Activated T-helper 1 cell treated with anti-CD3 and anti-CD28 coated beads, Interleukin-12 subunit alpha, Interleukin-12 subunit beta, Interleukin-2, Interleukin-4 antibody, amounts not matched to agents 30 ng/mL and 10 ng/mL and 1 ng/mL, durations not matched to agents 14 hours and 24 hours and 36 hours (primary cell): Measurements from ENCODE around the gene ZNF787. TPM values are rescaled to one million over a fixed set of nuclear protein-coding genes. Genes with fewer than 3 reads are reported as not detected.

Source experiments
- DNase-seq: peaks from one replicate; pipeline ENCODE4 v3.0.0; 2021; ENCODE audit warnings: low spot score
- H3K27ac Mint-ChIP-seq: one replicate; pipeline ENCODE4 v1.8.0; 2021; ENCODE audit warnings: mild to moderate bottlenecking, mixed read lengths
- H3K27me3 Mint-ChIP-seq: one replicate; pipeline ENCODE4 v1.8.0; 2022; ENCODE audit warnings: mild to moderate bottlenecking, moderate library complexity, mixed read lengths; ENCODE audit not compliant: insufficient read depth
- H3K36me3 Mint-ChIP-seq: one replicate; pipeline ENCODE4 v1.8.0; 2021; ENCODE audit warnings: low read depth, mixed read lengths
- H3K4me1 Mint-ChIP-seq: one replicate; pipeline ENCODE4 v1.8.0; 2021; ENCODE audit warnings: low read depth, mixed read lengths
- H3K4me3 Mint-ChIP-seq: one replicate; pipeline ENCODE4 v1.8.0; 2021; ENCODE audit warnings: mild to moderate bottlenecking, moderate library complexity, mixed read lengths
- H3K9me3 Mint-ChIP-seq: one replicate; pipeline ENCODE4 v1.8.0; 2021; ENCODE audit warnings: mixed read lengths
- intact Hi-C: fragments of 100-400 bp; cut with micrococcal nuclease; formaldehyde crosslinking; loops from one replicate; pipeline ENCODE4 v1.15.1; 2024
- total RNA-seq: library from RNA; stranded (reverse); gene quantifications from 2 replicates; pipeline ENCODE4 v1.2.3, GENCODE V29; 2022

ZNF787 gene
- total RNA-seq, 1 donor from 2014 or later: 42.6 TPM

DNA sequence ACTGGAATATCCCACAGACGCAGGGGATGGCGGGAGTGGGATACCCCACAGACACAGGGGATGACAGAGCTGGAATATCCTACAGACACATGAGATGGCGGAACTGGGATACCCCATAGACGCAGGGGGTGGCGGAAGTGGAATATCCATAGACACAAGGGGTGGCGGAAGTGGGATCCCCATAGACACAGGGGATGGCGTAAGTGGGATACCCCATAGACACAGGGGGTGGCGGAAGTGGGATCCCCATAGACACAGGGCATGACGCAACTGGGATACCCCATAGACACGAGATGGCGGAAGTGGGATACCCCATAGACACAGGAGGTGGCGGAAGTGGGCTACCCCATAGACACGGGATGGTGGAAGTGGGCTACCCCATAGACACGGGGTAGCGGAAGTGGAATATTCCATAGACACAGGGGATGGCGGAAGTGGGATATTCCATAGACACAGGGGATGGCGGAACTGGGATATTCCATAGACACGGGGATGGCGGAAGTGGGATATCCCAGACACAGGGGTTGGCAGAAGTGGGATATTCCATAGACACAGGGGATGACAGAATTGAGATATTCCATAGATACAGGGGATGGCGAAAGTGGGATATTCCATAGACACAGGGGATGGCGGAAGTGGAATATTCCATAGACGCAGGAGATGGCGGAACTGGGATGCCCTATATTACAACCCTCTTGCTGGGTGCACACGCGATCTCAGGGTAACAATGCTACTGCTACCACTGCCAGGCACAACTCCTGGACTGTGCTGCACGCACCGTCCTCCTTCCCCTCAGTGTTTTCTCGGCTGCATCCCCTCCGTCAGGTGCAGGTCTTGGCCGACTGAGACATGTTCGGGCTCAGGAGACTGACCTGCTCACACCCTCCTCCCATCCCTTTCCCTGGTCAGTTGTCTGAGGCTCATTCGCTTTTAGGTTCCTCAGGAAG, 28.1 kb downstream of the ZNF787 start:
- Mint-ChIP-seq H3K4me3 (no peak overlapping the region), H3K36me3 (peaks cover 30% of the 10 kb centered on the region), H3K4me1 (no peaks in the 10 kb centered on the region), H3K27ac (no peak overlapping the region), H3K9me3 (no peaks in the 10 kb centered on the region), H3K27me3 (no peaks in the 10 kb centered on the region)
- intact Hi-C loops: no loop called here
- DNase-seq: no peak

DNA sequence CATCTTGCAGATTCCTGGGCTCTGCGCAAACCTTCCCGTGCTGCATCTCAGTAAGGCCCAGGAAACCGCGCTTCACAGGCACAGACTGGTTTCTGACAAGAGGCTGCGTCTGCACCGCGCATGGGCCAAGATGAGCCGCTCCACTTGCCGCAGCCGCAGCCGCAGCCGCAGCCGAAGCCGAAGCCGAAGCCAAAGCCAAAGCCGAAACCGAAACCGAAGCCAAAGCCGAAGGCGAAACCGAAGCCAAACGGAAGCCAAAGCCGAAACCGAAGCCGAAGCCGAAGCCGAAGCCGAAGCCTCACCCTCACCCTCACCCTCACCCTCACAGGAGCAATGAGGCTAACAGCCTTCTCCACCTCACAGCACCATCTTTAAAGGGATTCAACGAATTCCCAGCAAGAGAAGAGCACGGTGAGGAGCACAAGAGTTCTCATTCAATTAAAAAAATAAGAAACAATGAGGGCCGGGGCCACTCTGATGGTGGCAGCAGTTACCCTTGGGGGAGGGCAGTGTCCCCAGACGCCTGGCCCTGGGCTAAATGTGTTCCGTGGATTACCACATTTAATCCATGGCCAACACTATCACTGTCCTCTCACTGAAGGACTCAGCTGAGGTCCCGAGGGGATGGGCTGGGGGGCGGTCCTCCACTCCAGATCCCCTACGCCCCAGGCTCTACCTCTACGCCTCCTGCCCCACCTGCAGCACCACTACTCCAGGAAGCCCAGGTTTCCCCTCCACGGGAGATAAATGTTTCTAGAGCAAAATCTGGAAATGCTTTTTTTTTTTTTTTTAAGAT, 29.1 kb downstream of the ZNF787 start:
- peaks cover 28% of the 10 kb centered on the region for H3K36me3 Mint-ChIP-seq
- no peaks in the 10 kb centered on the region for H3K4me1 Mint-ChIP-seq
- H3K4me3 Mint-ChIP-seq: no peak overlapping the region
- no peaks in the 10 kb centered on the region for H3K9me3 Mint-ChIP-seq
- no peak for DNase-seq
- intact Hi-C loops: no loop called here
- no peak overlapping the region for H3K27ac Mint-ChIP-seq
- no peaks in the 10 kb centered on the region for H3K27me3 Mint-ChIP-seq

DNA sequence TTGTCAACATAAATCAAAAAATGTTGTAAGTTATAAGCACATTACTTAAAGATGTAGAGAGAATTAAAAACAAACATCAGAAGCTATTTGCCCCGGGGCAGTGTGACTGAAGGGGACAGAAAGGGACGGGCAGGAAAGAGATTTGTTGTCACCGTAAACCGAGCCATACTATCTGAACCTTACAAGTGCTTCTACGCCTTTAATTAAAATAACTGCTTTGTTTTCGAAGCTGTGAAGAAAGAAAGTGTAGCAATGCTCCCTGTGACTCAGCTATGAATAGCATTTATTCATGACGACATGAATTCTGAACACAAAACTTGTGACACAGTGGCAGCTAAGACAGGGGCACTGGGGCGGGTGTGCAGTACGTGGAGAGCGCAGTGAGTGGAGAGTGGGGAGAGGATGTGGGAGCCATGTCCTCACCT, 30.0 kb downstream of the ZNF787 start:
- H3K27ac Mint-ChIP-seq: no peak overlapping the region
- intact Hi-C loops: no loop called here
- H3K4me3 Mint-ChIP-seq: no peak overlapping the region
- H3K9me3 Mint-ChIP-seq: no peaks in the 10 kb centered on the region
- H3K36me3 Mint-ChIP-seq: peaks cover 28% of the 10 kb centered on the region
- H3K27me3 Mint-ChIP-seq: no peaks in the 10 kb centered on the region
- H3K4me1 Mint-ChIP-seq: no peaks in the 10 kb centered on the region
- no peak for DNase-seq

DNA sequence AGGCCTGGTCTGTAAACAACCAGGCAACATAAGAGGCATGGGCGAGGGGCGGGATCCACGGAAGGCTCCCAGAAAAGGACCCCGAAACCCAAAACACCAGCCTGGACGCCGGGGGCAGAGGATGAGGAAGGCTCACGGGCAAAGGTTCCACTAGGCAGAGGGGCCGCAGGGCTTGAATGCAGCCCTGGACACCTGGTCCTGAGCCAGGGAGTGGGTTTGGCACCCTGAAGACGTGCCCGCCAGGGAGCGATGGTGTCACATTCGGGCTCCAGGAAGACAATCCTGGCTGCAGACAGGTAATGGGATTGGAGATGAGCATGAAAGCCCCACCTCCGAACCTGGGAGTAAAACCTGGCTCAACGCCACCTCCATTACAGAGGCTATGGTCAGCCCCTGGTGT, 31.8 kb downstream of the ZNF787 start:
- Mint-ChIP-seq H3K4me3 (no peak overlapping the region), H3K36me3 (peaks cover 19% of the 10 kb centered on the region), H3K4me1 (no peaks in the 10 kb centered on the region), H3K27ac (no peak overlapping the region), H3K27me3 (no peaks in the 10 kb centered on the region), H3K9me3 (no peaks in the 10 kb centered on the region)
- intact Hi-C loops: no loop called here
- no peak for DNase-seq

DNA sequence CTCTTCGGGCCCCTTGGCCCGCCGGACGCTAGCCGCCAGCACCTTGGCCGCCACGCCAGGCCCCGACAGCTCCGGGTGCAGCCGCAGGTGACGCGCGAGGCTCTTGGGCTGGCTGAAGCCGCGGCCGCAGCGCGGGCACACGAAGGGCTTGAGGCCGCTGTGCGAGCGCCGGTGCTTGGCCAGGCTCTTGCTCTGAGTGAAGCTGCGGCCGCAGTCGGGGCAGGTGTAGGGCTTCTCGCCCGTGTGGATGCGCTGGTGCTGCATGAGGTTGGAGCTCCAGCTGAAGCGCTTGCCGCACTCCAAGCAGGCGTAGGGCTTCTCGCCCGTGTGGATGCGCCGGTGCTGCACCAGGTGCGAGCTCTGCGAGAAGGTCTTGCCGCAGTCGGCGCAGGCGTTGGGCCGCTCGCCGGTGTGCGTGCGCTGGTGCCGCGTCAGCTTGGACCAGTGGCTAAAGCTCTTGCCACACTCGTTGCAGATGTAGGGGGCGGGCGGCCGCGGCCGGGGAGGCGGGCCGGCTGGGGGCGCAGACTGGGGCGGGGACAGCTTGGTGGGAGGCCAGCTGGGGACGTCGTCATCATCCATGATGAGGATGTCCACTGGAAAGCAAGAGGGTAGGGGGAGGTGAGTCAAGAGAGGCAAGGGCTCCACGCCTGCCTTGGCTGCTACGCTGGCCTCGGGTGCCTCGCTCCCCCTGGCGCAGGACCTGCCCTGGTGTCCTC, 32.4 kb downstream of the ZNF787 start:
- no peak overlapping the region for H3K4me3 Mint-ChIP-seq
- intact Hi-C loops: no loop called here
- no peak overlapping the region for H3K27ac Mint-ChIP-seq
- H3K9me3 Mint-ChIP-seq: no peaks in the 10 kb centered on the region
- H3K36me3 Mint-ChIP-seq: peaks cover 16% of the 10 kb centered on the region
- no peak for DNase-seq
- H3K4me1 Mint-ChIP-seq: no peaks in the 10 kb centered on the region
- no peaks in the 10 kb centered on the region for H3K27me3 Mint-ChIP-seq

DNA sequence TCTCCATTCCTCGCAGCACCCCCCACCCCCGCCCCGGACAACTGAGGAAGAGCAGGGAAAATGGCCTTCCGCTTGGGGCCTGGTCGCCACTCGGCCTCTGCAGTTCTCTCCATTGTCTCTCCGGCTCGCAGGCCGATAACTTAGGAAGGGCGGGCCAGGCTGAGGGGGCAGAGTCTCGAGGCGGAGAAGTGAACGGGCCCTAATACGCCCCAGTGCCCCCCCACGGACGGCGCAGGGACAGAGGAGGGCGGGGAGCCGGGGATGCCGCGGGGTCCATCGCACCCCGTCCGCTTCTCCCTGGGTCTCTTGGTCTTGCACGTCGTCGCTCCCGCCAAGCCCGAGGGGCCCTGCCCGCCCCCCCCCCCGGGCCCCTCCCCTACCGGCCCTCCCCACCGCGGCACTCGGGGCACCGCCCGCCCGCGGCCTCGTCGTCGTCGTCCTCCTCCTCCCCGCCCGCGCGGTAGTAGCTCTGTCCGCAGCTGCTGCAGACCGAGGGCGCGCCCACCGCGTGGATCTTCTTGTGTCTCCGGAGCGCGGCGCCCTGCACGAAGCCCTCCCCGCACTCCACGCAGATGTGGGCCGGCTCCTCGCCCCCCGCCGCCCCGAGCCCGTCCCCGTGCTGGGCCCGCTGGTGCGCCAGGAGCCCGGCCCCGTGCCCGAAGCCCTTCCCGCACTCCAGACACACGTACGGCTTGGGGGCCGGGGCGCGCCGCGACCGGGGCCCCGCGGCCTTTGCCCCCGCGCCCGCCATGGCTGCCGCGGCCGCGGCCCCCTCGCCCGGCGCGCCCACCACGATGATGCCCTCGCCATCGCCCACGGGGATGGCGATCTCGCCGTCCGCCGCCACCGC, 33.2 kb downstream of the ZNF787 start:
- no peaks in the 10 kb centered on the region for H3K9me3 Mint-ChIP-seq
- H3K27me3 Mint-ChIP-seq: no peaks in the 10 kb centered on the region
- H3K36me3 Mint-ChIP-seq: peaks cover 9% of the 10 kb centered on the region
- intact Hi-C loops: no loop called here
- H3K4me3 Mint-ChIP-seq: no peak overlapping the region
- H3K4me1 Mint-ChIP-seq: no peaks in the 10 kb centered on the region
- H3K27ac Mint-ChIP-seq: no peak overlapping the region
- DNase-seq: no peak

DNA sequence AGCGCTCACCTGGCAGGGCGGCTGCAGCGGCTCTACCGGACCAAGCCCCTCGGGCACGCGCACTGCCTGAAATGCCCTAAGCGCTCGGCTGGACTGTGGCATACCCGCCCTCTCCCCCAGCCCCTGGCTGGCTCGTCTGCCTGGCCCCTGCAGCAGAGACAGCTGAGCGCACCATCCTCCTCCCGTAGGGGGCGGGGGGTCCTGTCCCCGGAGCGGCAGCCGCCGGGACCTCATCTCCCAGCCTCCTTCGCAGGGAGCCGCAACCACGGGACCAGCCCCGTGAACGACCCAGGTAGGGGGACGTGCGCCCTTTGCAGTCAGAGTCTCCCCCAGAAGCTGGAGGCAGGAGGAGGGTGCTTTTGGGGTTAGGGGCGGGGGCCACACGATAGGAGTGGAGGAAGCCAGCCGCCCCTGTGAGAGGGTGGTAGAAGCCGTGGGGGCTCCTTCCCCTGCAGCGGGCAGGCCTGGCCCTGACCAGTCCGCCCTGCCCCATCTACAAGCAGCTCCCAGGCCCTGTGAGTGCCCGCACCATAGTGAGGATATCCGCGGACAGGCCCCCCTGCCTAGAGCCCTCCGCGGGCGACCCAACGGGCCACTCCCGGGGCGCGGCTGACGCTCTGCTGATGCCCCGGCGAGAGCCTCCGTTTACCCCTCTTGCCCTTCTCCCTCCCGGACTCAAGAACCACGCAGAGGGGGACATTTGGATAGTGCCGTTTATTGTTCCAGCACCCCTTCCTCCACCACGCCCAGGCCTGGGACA, 34.2 kb downstream of the ZNF787 start:
- intact Hi-C loops: no loop called here
- H3K4me3 Mint-ChIP-seq: no peak overlapping the region

DNA sequence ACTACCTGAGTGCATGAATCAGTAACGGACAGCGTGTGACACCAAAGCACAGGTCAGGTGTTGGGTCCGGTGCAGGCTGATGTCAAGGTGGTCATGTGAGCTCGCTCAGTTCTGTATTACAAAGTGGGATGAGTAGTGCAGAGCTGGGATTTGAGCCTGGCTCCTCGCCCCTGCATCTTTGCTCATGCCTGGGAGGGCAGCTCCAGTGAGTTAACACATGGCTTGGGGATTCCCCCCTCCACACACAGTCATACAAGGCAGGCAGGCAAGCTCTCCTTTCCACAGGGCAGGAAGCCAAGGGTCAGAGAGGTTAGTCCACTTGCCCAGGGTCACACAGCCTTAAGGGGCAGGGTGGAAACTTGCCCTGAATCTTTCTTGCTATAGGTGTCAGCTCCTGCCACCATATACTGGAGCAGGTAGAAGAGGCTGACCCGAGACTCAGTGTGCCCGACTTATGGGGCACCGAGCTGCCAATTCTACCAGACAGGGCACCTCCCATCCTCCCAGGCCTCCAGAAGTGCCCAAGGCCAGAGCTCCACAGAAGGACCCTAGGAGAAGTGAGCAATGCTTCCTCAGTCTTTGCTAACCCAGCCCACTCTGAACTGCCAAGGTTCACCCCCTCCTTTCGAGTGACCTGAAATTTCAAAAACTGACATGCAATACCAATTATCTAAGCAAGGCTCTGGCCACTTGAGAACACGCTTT, 35.4 kb downstream of the ZNF787 start:
- no peak overlapping the region for H3K4me3 Mint-ChIP-seq
- H3K4me1 Mint-ChIP-seq: peaks cover 8% of the 10 kb centered on the region
- intact Hi-C loops: no loop called here
- H3K36me3 Mint-ChIP-seq: peaks cover 3% of the 10 kb centered on the region
- H3K27ac Mint-ChIP-seq: no peak overlapping the region
- H3K27me3 Mint-ChIP-seq: no peaks in the 10 kb centered on the region
- DNase-seq: no peak
- no peaks in the 10 kb centered on the region for H3K9me3 Mint-ChIP-seq

More for the DNA sequence above, 34.2 kb downstream of the ZNF787 start:
- peaks cover 6% of the 10 kb centered on the region for H3K36me3 Mint-ChIP-seq
- H3K9me3 Mint-ChIP-seq: no peaks in the 10 kb centered on the region
- H3K4me1 Mint-ChIP-seq: no peaks in the 10 kb centered on the region
- DNase-seq: no peak
- no peaks in the 10 kb centered on the region for H3K27me3 Mint-ChIP-seq
- H3K27ac Mint-ChIP-seq: no peak overlapping the region

DNA sequence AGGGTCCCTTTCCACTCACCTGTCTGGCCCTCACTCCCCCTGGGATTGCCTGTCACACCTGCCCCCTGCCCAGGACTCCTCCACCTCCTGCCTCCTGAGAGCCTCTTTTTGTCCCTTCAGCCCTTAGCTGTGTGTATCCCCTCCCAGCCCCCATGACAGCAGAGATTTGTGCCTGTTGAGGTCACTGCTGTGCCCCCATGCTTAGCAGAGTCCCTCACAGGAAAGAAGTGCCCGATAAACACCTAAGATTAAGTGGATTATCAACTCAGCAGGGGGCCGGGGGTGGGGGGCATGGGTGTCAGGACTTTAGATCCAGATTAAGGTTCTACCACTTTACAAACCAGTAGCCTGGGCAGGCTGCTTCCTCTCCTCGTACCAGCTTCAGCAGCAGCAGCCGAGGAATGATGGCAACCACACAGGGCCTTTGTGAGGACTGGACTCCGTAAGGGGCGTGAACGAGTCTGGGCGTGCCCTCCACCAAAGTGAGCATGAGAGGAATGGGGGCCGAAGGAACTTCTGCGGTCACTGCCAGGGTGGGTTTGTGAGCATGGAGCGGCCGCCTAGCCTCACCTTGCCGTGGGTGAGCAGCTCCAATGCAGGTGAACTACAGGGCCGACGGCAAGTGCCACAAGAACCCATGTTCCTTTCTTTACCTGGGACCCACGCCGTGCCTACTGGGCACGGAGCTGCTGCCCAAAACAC, 36.1 kb downstream of the ZNF787 start:
- Mint-ChIP-seq H3K4me3 (no peak overlapping the region), H3K9me3 (no peaks in the 10 kb centered on the region), H3K27me3 (no peaks in the 10 kb centered on the region), H3K4me1 (peaks cover 9% of the 10 kb centered on the region), H3K27ac (no peak overlapping the region), H3K36me3 (peaks cover 2% of the 10 kb centered on the region)
- intact Hi-C loops: no loop called here
- DNase-seq: no peak

DNA sequence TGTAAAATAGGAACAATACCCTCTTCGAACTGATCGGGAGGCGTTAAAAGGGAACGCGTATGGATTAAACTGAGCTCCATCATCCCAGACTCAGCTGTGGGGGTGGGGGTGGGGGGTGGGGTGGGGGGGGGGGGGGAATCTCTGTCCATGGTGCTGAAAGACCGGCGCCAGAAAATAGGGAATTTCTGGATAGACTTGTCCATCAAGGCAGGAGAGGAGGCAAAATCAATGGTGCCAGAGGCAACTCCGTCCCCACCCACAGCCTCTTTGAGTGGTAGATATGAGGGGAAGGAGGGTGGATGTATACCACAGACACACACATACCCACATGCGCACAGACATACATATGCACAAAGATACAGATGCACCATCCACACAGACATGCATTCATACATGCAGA, 37.4 kb downstream of the ZNF787 start:
- peaks cover 9% of the 10 kb centered on the region for H3K4me1 Mint-ChIP-seq
- no peak overlapping the region for H3K4me3 Mint-ChIP-seq
- intact Hi-C loops: no loop called here
- H3K27me3 Mint-ChIP-seq: no peaks in the 10 kb centered on the region
- no peaks in the 10 kb centered on the region for H3K36me3 Mint-ChIP-seq
- no peak overlapping the region for H3K27ac Mint-ChIP-seq
- H3K9me3 Mint-ChIP-seq: no peaks in the 10 kb centered on the region
- no peak for DNase-seq
